A549 (cell line): ENCODE measurements around the gene LAMA1. TPM values are rescaled to one million over a fixed set of nuclear protein-coding genes. Genes with fewer than 3 reads are reported as not detected.

Source experiments
- ATAC-seq, 2 experiments: fragments of 200-7000 bp in 1 of 2; fragments of >200 bp in 1 of 2; cut with Nextera tagmentation in 1 of 2; cut with Tn5 transposase in 1 of 2; 3 replicates each; pipeline versions ENCODE4 v1.8.0 to v1.9.1; 2018 to 2020; ENCODE audit warnings: mild to moderate bottlenecking in 1 of 2, moderate library complexity in 1 of 2
- CTCF ChIA-PET: fragments of 300-600 bp; sonication (Branson Sonifier 250); formaldehyde crosslinking; extraction: SDS; loops from one replicate; lab custom pipeline; 2021; ENCODE audit warnings: antibody characterized with exemption, inconsistent platforms; lab: Yijun Ruan, JAX
- POLR2A ChIA-PET: fragments of 350-600 bp; formaldehyde crosslinking; extraction: SDS; loops from one replicate; lab custom pipeline; 2021; ENCODE audit warnings: antibody characterized with exemption, inconsistent platforms; lab: Yijun Ruan, JAX
- DNase-seq, 2 experiments: peaks; one replicate each; pipeline versions ENCODE4 v3.0.0 to v3.0.0-alpha.2; 2011 to 2016; ENCODE audit warnings: low read depth in 1 of 2, low spot score in 1 of 2
- FAIRE-seq: peaks from 2 replicates; lab custom pipeline; 2011; peaks lifted over from hg19 to GRCh38; lab: Jason Lieb, UNC
- H3K27ac ChIP-seq, 2 experiments: fragments of >200 bp; sonication (Bioruptor Twin); formaldehyde crosslinking; 3 replicates each; pipeline ENCODE4 v1.5.1; 2016 to 2017
- H3K4me1 ChIP-seq: fragments of >200 bp; sonication (Bioruptor Twin); formaldehyde crosslinking; 3 replicates; pipeline ENCODE4 v1.6.1; 2016
- H3K4me2 ChIP-seq: fragments of >200 bp; sonication (Bioruptor Twin); formaldehyde crosslinking; 3 replicates; pipeline ENCODE4 v1.6.1; 2016
- H3K4me3 ChIP-seq: fragments of >200 bp; sonication (Bioruptor Twin); formaldehyde crosslinking; 3 replicates; pipeline ENCODE4 v1.5.1; 2016
- H3K9me3 ChIP-seq: fragments of >200 bp; sonication (Bioruptor Twin); formaldehyde crosslinking; 3 replicates; pipeline ENCODE4 v1.6.1; 2016
- CBX8 ChIP-seq: fragments of 200-600 bp; sonication (generic); IDR thresholded peaks from 2 replicates; pipeline ENCODE4 v1.6.1; 2016
- CEBPB ChIP-seq, 2 experiments: fragments of >200 bp in 1 of 2; sonication (Bioruptor Twin) in 1 of 2; formaldehyde crosslinking in 1 of 2; IDR thresholded peaks; 2 replicates each; pipeline ENCODE4 v1.6.1; 2012 to 2016
- CHD2 ChIP-seq: fragments of 150-350 bp; IDR thresholded peaks from 2 replicates; pipeline ENCODE4 v1.6.1; 2014; ENCODE audit warnings: low read length; ENCODE audit not compliant: partially characterized antibody
- CHD4 ChIP-seq: fragments of 200-600 bp; sonication (generic); IDR thresholded peaks from 2 replicates; pipeline ENCODE4 v1.6.1; 2016; ENCODE audit warnings: antibody characterized with exemption, mild to moderate bottlenecking, borderline replicate concordance
- GATA3 ChIP-seq: IDR thresholded peaks from 2 replicates; pipeline ENCODE4 v1.6.1; 2012; ENCODE audit warnings: borderline replicate concordance
- HOXB13 ChIP-seq: fragments of 250-450 bp; sonication (Bioruptor Pico); IDR thresholded peaks from 2 replicates; pipeline ENCODE4 v1.5.0; 2020; ENCODE audit warnings: low read depth, mild to moderate bottlenecking, moderate library complexity
- MYC ChIP-seq: IDR thresholded peaks from 2 replicates; pipeline ENCODE4 v1.6.1; 2012; ENCODE audit warnings: mild to moderate bottlenecking, inconsistent platforms, low read length, improper control_type of control experiment, borderline replicate concordance
- NPAS2 ChIP-seq: fragments of 250-450 bp; sonication (Bioruptor Pico); IDR thresholded peaks from 2 replicates; pipeline ENCODE4 v1.8.0; 2022; ENCODE audit warnings: mild to moderate bottlenecking, moderate library complexity, borderline replicate concordance
- POLR2A ChIP-seq: IDR thresholded peaks from 2 replicates; pipeline ENCODE4 v1.6.1; 2012; ENCODE audit warnings: mild to moderate bottlenecking, low read length
- RAD21 ChIP-seq, 2 experiments: fragments of >200 bp in 1 of 2; sonication (Bioruptor Twin) in 1 of 2; formaldehyde crosslinking in 1 of 2; IDR thresholded peaks in 1 of 2; conservative IDR thresholded peaks in 1 of 2; 2 replicates in 1 of 2; 3 replicates in 1 of 2; pipeline ENCODE4 v1.6.1; 2012 to 2018; ENCODE audit warnings: inconsistent platforms in 1 of 2
- RARB ChIP-seq: fragments of 250-450 bp; sonication (Bioruptor Pico); IDR thresholded peaks from 2 replicates; pipeline ENCODE4 v1.8.0; 2021; ENCODE audit warnings: mild to moderate bottlenecking, moderate library complexity
- SMC3 ChIP-seq: fragments of >200 bp; sonication (Bioruptor Twin); formaldehyde crosslinking; IDR thresholded peaks from 3 replicates; pipeline ENCODE4 v1.6.1; 2018; ENCODE audit warnings: inconsistent platforms
- ZC3H11A ChIP-seq: fragments of 450-650 bp; IDR thresholded peaks from 2 replicates; pipeline ENCODE4 v1.6.1; 2014; ENCODE audit warnings: antibody characterized with exemption, mild to moderate bottlenecking
- ZFP36 ChIP-seq: fragments of 450-650 bp; IDR thresholded peaks from 2 replicates; pipeline ENCODE4 v1.6.1; 2014; ENCODE audit warnings: borderline replicate concordance; ENCODE audit not compliant: partially characterized antibody
- ZNF302 ChIP-seq: fragments of 250-450 bp; sonication (Bioruptor Pico); IDR thresholded peaks from 2 replicates; pipeline ENCODE4 v1.9.0; 2021; ENCODE audit warnings: inconsistent platforms, mild to moderate bottlenecking, moderate library complexity
- ZSCAN20 ChIP-seq: fragments of 250-450 bp; sonication (Bioruptor Pico); IDR thresholded peaks from 2 replicates; pipeline ENCODE4 v1.8.0; 2022; ENCODE audit warnings: mild to moderate bottlenecking, moderate library complexity
- WGBS: methylation state at CpG from one replicate; pipeline ENCODE4 v1.1.6; 2017; ENCODE audit errors: missing lambda C conversion rate; 5-methylcytosine and 5-hydroxymethylcytosine counted together
- polyA plus RNA-seq, 4 experiments: library from polyadenylated mRNA; depleted of rRNA in 3 of 4; stranded (reverse); fragments of >200 nt; fragmentation: RNase III in 1 of 4; extraction: RNeasy Plus Mini Kit Qiagen cat#74134 plus additional on column Dnase treatment in 1 of 4; gene quantifications; 2 replicates in 3 of 4; 3 replicates in 1 of 4; pipeline ENCODE4 v1.2.3, GENCODE V29; 2011 to 2017
- TF ChIP-seq, protein P1 (sequence below): fragments of >200 bp; sonication (Bioruptor Twin); formaldehyde crosslinking; IDR thresholded peaks from 2 replicates; pipeline ENCODE4 v1.6.1; 2016
- TF ChIP-seq, protein P2 (sequence below): IDR thresholded peaks from 2 replicates; pipeline ENCODE4 v1.6.1; 2012
- TF ChIP-seq, protein P3 (sequence below): fragments of 250-450 bp; sonication (Bioruptor Pico); IDR thresholded peaks from 2 replicates; pipeline ENCODE4 v1.5.0; 2020; ENCODE audit warnings: low read depth, mild to moderate bottlenecking, moderate library complexity
- TF ChIP-seq, protein P4 (sequence below): fragments of 200-600 bp; sonication (generic); IDR thresholded peaks from 2 replicates; pipeline ENCODE4 v1.6.1; 2016; ENCODE audit warnings: antibody characterized with exemption, mild to moderate bottlenecking, moderate library complexity
- TF ChIP-seq, protein P5 (sequence below): fragments of >200 bp; sonication (Bioruptor Twin); formaldehyde crosslinking; IDR thresholded peaks from 3 replicates; pipeline ENCODE4 v1.5.1; 2016
- TF ChIP-seq, protein P6 (sequence below): IDR thresholded peaks from 2 replicates; pipeline ENCODE4 v1.6.1; 2012; ENCODE audit warnings: low read depth, borderline replicate concordance

The LAMA1 gene
- polyA plus RNA-seq, 2 of the 4 experiments (the other 2 are of a cell fraction), result 0.05 to 0.06 TPM

DNA sequence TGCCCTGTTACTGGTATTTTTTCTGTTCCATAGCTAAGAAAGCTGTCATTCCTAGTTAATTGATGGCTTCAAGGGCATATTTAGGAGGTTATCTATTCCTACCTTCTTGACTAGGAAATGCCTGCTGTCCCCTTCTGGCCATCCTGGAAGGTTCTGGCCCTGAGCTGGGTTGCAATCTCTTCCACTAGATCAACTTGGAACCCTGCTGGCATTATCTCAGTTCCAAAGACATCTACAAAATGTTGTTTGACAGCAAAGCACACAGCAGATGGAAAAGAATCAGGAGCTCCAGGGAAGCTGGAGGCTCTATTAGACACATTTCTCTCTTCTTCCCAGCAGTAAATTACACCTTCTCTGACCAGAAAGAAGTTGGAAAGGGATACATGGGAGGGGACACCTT is 196.0 kb downstream of the LAMA1 start:
- TF ChIP-seq, protein P1, sequence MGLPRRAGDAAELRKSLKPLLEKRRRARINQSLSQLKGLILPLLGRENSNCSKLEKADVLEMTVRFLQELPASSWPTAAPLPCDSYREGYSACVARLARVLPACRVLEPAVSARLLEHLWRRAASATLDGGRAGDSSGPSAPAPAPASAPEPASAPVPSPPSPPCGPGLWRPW, result no peak
- TF ChIP-seq, protein P2, sequence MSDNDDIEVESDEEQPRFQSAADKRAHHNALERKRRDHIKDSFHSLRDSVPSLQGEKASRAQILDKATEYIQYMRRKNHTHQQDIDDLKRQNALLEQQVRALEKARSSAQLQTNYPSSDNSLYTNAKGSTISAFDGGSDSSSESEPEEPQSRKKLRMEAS, result no peak
- TF ChIP-seq CHD2, result no peak
- no peak for TF ChIP-seq SMC3
- TF ChIP-seq, protein P3, sequence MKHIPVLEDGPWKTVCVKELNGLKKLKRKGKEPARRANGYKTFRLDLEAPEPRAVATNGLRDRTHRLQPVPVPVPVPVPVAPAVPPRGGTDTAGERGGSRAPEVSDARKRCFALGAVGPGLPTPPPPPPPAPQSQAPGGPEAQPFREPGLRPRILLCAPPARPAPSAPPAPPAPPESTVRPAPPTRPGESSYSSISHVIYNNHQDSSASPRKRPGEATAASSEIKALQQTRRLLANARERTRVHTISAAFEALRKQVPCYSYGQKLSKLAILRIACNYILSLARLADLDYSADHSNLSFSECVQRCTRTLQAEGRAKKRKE (CRISPR knock-in tag), result no peak
- TF ChIP-seq ZNF302, result no peak
- no peak for TF ChIP-seq CEBPB (IDR thresholded peaks at IDR 0.05)
- TF ChIP-seq, protein P4, sequence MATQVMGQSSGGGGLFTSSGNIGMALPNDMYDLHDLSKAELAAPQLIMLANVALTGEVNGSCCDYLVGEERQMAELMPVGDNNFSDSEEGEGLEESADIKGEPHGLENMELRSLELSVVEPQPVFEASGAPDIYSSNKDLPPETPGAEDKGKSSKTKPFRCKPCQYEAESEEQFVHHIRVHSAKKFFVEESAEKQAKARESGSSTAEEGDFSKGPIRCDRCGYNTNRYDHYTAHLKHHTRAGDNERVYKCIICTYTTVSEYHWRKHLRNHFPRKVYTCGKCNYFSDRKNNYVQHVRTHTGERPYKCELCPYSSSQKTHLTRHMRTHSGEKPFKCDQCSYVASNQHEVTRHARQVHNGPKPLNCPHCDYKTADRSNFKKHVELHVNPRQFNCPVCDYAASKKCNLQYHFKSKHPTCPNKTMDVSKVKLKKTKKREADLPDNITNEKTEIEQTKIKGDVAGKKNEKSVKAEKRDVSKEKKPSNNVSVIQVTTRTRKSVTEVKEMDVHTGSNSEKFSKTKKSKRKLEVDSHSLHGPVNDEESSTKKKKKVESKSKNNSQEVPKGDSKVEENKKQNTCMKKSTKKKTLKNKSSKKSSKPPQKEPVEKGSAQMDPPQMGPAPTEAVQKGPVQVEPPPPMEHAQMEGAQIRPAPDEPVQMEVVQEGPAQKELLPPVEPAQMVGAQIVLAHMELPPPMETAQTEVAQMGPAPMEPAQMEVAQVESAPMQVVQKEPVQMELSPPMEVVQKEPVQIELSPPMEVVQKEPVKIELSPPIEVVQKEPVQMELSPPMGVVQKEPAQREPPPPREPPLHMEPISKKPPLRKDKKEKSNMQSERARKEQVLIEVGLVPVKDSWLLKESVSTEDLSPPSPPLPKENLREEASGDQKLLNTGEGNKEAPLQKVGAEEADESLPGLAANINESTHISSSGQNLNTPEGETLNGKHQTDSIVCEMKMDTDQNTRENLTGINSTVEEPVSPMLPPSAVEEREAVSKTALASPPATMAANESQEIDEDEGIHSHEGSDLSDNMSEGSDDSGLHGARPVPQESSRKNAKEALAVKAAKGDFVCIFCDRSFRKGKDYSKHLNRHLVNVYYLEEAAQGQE, result no peak
- no peak for TF ChIP-seq CHD4
- TF ChIP-seq, protein P5, sequence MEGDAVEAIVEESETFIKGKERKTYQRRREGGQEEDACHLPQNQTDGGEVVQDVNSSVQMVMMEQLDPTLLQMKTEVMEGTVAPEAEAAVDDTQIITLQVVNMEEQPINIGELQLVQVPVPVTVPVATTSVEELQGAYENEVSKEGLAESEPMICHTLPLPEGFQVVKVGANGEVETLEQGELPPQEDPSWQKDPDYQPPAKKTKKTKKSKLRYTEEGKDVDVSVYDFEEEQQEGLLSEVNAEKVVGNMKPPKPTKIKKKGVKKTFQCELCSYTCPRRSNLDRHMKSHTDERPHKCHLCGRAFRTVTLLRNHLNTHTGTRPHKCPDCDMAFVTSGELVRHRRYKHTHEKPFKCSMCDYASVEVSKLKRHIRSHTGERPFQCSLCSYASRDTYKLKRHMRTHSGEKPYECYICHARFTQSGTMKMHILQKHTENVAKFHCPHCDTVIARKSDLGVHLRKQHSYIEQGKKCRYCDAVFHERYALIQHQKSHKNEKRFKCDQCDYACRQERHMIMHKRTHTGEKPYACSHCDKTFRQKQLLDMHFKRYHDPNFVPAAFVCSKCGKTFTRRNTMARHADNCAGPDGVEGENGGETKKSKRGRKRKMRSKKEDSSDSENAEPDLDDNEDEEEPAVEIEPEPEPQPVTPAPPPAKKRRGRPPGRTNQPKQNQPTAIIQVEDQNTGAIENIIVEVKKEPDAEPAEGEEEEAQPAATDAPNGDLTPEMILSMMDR, result no peak
- TF ChIP-seq POLR2A, result no peak
- no peak for TF ChIP-seq CBX8
- TF ChIP-seq RAD21 (conservative IDR thresholded peaks at IDR 0.05 in 1 of 2, IDR thresholded peaks at IDR 0.05 in 1 of 2), result no peak
- no peak for TF ChIP-seq ZSCAN20 (CRISPR knock-in tag)
- Histone ChIP-seq H3K4me3 (no peak overlapping the region), H3K4me2 (no peak overlapping the region), H3K4me1 (no peaks in the 10 kb centered on the region), H3K27ac (no peak overlapping the region), H3K9me3 (no peaks in the 10 kb centered on the region)
- no peak for DNase-seq
- ATAC-seq, result no peak
- no peak for FAIRE-seq
- CTCF ChIA-PET, result interaction anchor here (1.1 to 3.7 kb wide), 4 partner anchors 19 to 256 kb away, joined by 3 to 36 read pairs (median 6); no protein-coding TSS in a partner anchor
- POLR2A ChIA-PET, result no interaction called here

DNA sequence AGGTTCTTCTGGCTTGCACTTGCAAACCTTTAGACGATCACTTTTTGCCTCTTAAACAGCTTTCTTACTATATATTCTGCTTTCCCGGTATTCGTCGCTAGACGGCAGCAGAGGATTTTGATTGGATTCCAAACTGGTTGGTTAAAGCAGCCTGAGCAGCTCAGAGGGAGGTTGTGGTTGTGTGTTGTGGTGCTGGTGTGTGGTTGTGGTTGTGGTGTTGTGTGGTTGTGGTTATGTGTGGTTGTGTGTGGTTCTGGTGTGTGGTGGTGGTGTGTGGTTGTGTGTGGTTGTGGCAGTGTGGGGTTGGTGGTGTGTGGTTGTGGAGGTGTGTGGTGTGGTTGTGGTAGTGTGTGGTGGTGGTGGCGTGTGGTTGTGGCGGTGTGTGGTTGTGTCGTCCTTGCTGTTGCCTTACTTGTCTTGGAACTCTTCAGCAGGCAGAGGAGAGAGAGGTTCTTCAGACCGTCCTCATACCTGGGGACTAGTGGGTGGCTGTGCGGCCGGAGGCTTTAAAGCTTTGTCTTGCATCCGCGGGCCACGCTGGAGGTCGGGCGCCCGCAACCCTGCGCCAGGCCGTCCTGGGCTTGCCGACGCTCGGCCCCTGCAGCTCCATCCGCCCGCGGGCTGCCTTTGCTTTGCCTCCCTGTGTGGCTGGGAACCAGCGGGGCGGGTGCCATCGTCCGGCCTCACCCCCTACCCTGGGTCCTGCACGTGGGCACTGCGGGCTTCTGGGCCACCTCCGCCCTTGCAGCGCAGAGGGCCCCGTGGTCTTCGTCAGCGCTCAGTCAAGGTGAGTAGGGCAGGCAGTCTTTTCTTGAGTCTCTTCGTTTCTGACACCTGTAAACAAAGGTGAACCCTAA is 197.3 kb downstream of the LAMA1 start:
- no peak overlapping the region for H3K27ac ChIP-seq
- H3K4me3 ChIP-seq, result no peak overlapping the region
- POLR2A ChIA-PET, result no interaction called here
- WGBS, result 17% methylated on average over 17 of the region's 37 CpGs
- no peaks in the 10 kb centered on the region for H3K9me3 ChIP-seq
- H3K4me1 ChIP-seq, result no peaks in the 10 kb centered on the region
- DNase-seq, result peak; percentile 13 to 63
- peak; percentile 64 to 74; a peak in 5 of 6 replicates for ATAC-seq
- CTCF ChIA-PET, result interaction anchor here (0.6 to 6.2 kb wide), 19 partner anchors 11 to 377 kb away, joined by 3 to 40 read pairs (median 3); no protein-coding TSS in a partner anchor
- no peak overlapping the region for H3K4me2 ChIP-seq
- FAIRE-seq, result no peak
- peak; percentile 79 for TF ChIP-seq SMC3
- TF ChIP-seq ZSCAN20 (CRISPR knock-in tag), result no peak
- no peak for TF ChIP-seq NPAS2 (CRISPR knock-in tag)
- TF ChIP-seq, protein P3 (CRISPR knock-in tag), result no peak
- no peak for TF ChIP-seq CHD4
- TF ChIP-seq, protein P5, result peak; percentile 73
- TF ChIP-seq, protein P6, sequence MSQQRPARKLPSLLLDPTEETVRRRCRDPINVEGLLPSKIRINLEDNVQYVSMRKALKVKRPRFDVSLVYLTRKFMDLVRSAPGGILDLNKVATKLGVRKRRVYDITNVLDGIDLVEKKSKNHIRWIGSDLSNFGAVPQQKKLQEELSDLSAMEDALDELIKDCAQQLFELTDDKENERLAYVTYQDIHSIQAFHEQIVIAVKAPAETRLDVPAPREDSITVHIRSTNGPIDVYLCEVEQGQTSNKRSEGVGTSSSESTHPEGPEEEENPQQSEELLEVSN, result no peak
- no peak for TF ChIP-seq ZFP36
- TF ChIP-seq ZC3H11A, result no peak
- TF ChIP-seq MYC, result no peak
- TF ChIP-seq RAD21 (conservative IDR thresholded peaks at IDR 0.05 in 1 of 2, IDR thresholded peaks at IDR 0.05 in 1 of 2), result peak; percentile 80 to 82
- TF ChIP-seq, protein P1, result no peak
- no peak for TF ChIP-seq CHD2
- TF ChIP-seq RARB (CRISPR knock-in tag), result no peak
- TF ChIP-seq GATA3, result no peak
- TF ChIP-seq HOXB13 (CRISPR knock-in tag), result no peak
